HepG2 (cell line): ENCODE data around the gene SMTNL1. TPM values are rescaled to one million over a fixed set of nuclear protein-coding genes. Genes with fewer than 3 reads are reported as not detected.
A peak's percentile ranks its signal among the peaks of the same experiment; 100 is the strongest.

Source experiments
- ATRX ChIP-seq: sonication (generic); formaldehyde crosslinking; IDR thresholded peaks from 2 replicates; pipeline ENCODE4 v1.4.0; 2020; ENCODE audit warnings: missing genetic modification reagents, borderline replicate concordance
- CBX5 ChIP-seq: sonication (generic); formaldehyde crosslinking; IDR thresholded peaks from 2 replicates; pipeline ENCODE4 v1.4.0; 2020; ENCODE audit warnings: missing genetic modification reagents, borderline replicate concordance
- ISX ChIP-seq: sonication (generic); formaldehyde crosslinking; conservative IDR thresholded peaks from 2 replicates; pipeline ENCODE4 v1.5.0; 2020; ENCODE audit warnings: missing genetic modification reagents
- MED8 ChIP-seq: sonication (generic); formaldehyde crosslinking; IDR thresholded peaks from 2 replicates; pipeline ENCODE4 v1.8.1; 2023; ENCODE audit warnings: mild to moderate bottlenecking, missing genetic modification reagents; ENCODE audit not compliant: insufficient replicate concordance
- MEF2D ChIP-seq: sonication (generic); formaldehyde crosslinking; IDR thresholded peaks from 2 replicates; pipeline ENCODE4 v1.5.1; 2020; ENCODE audit warnings: mild to moderate bottlenecking, missing genetic modification reagents
- POLR2G ChIP-seq: fragments of 200-400 bp; formaldehyde crosslinking; IDR thresholded peaks from 2 replicates; pipeline ENCODE4 v1.6.1; 2018; ENCODE audit warnings: mild to moderate bottlenecking, low read depth, low read length, moderate library complexity
- ZNF33A ChIP-seq: sonication (generic); formaldehyde crosslinking; IDR thresholded peaks from 2 replicates; pipeline ENCODE4 v1.5.1; 2020; ENCODE audit warnings: missing genetic modification reagents, mild to moderate bottlenecking, moderate library complexity, borderline replicate concordance
- ZNF407 ChIP-seq: sonication (generic); formaldehyde crosslinking; IDR thresholded peaks from one replicate; pipeline ENCODE4 v1.5.1; 2020; ENCODE audit warnings: mild to moderate bottlenecking, missing genetic modification reagents; ENCODE audit errors: not compliant biosample characterization
- ZNF556 ChIP-seq: sonication (generic); formaldehyde crosslinking; IDR thresholded peaks from 2 replicates; pipeline ENCODE4 v1.4.0; 2020; ENCODE audit warnings: mild to moderate bottlenecking, missing genetic modification reagents, borderline replicate concordance
- ZNF713 ChIP-seq: sonication (generic); formaldehyde crosslinking; IDR thresholded peaks from 2 replicates; pipeline ENCODE4 v1.4.0; 2020; ENCODE audit warnings: mild to moderate bottlenecking, missing genetic modification reagents
- polyA plus RNA-seq, 8 experiments: library from polyadenylated mRNA; depleted of rRNA in 3 of 8; stranded (reverse) in 7 of 8; unstranded in 1 of 8; fragments of >200 nt; fragmentation: Illumina TruSeq in 4 of 8; extraction: Trizol in 4 of 8; gene quantifications; 2 replicates each; pipeline versions ENCODE4 v1.2.1 to v1.2.3, GENCODE V29; 2011 to 2016; ENCODE audit warnings: low read depth in 4 of 8, missing spikeins in 1 of 8, mixed read lengths in 1 of 8; ENCODE audit not compliant: insufficient read depth in 1 of 8
- total RNA-seq, 5 experiments: library from RNA; depleted of rRNA; stranded (reverse); fragments of >200 nt; fragmentation: Illumina TruSeq; extraction: Trizol; gene quantifications; 2 replicates each; pipeline ENCODE4 v1.2.3, GENCODE V29; 2016; ENCODE audit warnings: low read depth in 1 of 5
- TF ChIP-seq, protein P1 (sequence below): sonication (generic); formaldehyde crosslinking; IDR thresholded peaks from 2 replicates; pipeline ENCODE4 v1.4.0; 2020; ENCODE audit warnings: mild to moderate bottlenecking, missing genetic modification reagents
- TF ChIP-seq, protein P2 (sequence below): sonication (generic); formaldehyde crosslinking; conservative IDR thresholded peaks from 2 replicates; pipeline ENCODE4 v1.8.0; 2022; ENCODE audit warnings: mild to moderate bottlenecking, moderate library complexity, missing genetic modification reagents

SMTNL1 gene
- total and polyA plus RNA-seq, 2 of the 13 experiments (the other 11 are each of a cell fraction or from before 2014, with no cell fraction given) = 0.04 TPM; not detected in 1

DNA sequence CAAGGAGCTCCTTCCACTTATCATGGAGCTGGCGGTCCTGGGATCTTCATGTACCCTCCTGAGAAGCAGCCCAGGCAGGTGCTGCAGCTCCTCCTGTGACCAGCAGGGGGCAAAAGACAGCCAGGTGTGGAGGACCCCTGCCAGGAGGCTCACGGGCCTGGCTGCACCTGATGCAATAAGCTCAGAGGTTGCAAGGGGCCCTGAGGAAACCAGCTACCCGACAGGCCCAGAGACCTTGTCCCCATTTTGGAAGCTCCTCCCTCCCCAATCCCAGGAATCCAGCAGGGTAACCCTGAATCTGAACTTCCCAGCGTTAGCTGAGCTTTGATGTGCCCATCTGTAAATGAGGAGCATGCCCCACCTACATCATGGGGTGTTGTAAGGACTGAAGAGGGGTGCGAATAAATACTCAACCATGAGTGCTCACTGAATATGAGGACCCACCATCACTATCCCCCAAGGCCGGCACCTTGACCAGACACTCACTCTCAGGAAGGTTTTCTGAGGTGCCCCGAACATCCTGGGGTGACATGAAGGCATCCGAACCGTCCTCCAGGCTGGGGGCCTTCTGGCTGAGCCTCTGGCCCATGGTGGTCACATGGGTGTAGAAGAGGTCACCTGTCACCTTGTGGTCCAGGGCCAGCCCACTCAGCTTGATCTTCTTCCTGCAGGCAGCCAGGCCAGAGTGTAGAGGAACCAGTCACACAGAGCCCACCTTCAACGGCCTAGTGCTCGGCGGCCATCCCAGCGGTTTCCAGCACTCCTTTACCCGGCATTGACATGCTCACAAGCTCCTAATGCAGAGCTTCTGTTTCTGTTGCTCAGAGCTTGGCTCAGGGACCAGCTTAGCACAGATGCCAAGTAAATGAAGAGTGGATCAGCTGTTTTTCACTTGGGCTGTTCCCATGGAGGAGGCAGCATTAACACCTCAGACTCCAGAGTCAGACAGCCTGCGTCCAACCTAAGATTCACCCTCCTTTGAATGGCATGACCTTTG lies 43.6 kb upstream of the SMTNL1 start (continued):
- no peak for TF ChIP-seq ZNF407 (CRISPR knock-in tag)
- no peak for TF ChIP-seq MEF2D
- TF ChIP-seq MED8 (CRISPR knock-in tag) = no peak
- TF ChIP-seq ZNF556 (CRISPR knock-in tag) = peak; percentile 22; the same call in 1 of the 2 replicates
- TF ChIP-seq ZNF713 (CRISPR knock-in tag) = no peak
- peak; percentile 42; the same call in 1 of the 2 replicates for TF ChIP-seq POLR2G
- TF ChIP-seq ZNF33A (CRISPR knock-in tag) = no peak
- TF ChIP-seq, protein P1, sequence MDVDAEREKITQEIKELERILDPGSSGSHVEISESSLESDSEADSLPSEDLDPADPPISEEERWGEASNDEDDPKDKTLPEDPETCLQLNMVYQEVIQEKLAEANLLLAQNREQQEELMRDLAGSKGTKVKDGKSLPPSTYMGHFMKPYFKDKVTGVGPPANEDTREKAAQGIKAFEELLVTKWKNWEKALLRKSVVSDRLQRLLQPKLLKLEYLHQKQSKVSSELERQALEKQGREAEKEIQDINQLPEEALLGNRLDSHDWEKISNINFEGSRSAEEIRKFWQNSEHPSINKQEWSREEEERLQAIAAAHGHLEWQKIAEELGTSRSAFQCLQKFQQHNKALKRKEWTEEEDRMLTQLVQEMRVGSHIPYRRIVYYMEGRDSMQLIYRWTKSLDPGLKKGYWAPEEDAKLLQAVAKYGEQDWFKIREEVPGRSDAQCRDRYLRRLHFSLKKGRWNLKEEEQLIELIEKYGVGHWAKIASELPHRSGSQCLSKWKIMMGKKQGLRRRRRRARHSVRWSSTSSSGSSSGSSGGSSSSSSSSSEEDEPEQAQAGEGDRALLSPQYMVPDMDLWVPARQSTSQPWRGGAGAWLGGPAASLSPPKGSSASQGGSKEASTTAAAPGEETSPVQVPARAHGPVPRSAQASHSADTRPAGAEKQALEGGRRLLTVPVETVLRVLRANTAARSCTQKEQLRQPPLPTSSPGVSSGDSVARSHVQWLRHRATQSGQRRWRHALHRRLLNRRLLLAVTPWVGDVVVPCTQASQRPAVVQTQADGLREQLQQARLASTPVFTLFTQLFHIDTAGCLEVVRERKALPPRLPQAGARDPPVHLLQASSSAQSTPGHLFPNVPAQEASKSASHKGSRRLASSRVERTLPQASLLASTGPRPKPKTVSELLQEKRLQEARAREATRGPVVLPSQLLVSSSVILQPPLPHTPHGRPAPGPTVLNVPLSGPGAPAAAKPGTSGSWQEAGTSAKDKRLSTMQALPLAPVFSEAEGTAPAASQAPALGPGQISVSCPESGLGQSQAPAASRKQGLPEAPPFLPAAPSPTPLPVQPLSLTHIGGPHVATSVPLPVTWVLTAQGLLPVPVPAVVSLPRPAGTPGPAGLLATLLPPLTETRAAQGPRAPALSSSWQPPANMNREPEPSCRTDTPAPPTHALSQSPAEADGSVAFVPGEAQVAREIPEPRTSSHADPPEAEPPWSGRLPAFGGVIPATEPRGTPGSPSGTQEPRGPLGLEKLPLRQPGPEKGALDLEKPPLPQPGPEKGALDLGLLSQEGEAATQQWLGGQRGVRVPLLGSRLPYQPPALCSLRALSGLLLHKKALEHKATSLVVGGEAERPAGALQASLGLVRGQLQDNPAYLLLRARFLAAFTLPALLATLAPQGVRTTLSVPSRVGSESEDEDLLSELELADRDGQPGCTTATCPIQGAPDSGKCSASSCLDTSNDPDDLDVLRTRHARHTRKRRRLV (CRISPR knock-in tag) = no peak
- TF ChIP-seq, protein P2, sequence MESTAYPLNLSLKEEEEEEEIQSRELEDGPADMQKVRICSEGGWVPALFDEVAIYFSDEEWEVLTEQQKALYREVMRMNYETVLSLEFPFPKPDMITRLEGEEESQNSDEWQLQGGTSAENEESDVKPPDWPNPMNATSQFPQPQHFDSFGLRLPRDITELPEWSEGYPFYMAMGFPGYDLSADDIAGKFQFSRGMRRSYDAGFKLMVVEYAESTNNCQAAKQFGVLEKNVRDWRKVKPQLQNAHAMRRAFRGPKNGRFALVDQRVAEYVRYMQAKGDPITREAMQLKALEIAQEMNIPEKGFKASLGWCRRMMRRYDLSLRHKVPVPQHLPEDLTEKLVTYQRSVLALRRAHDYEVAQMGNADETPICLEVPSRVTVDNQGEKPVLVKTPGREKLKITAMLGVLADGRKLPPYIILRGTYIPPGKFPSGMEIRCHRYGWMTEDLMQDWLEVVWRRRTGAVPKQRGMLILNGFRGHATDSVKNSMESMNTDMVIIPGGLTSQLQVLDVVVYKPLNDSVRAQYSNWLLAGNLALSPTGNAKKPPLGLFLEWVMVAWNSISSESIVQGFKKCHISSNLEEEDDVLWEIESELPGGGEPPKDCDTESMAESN (CRISPR knock-in tag) = peak; percentile 82; the same call in 1 of the 2 replicates
- no peak for TF ChIP-seq ATRX
- no peak for TF ChIP-seq ISX (CRISPR knock-in tag)
- TF ChIP-seq CBX5 = no peak; the same call in 1 of the 2 replicates
